ENCODE measurements around the gene ILKAP.

ILKAP gene

GRCh38 chr2:238122287-238123217 lies 80.9 kb downstream of the ILKAP start:
- H3F3A ChIP-seq (ENCODE audit: insufficient read depth, low read length) = no peaks in the 10 kb centered on the region
- H3K79me2 ChIP-seq (ENCODE audit: insufficient read depth, low read length) = no peaks in the 10 kb centered on the region
- H3K4me1 ChIP-seq (ENCODE audit: insufficient read depth, low read length, severe bottlenecking) = no peaks in the 10 kb centered on the region
- no peak overlapping the region for H3K9ac ChIP-seq (ENCODE audit: low read length)
- no peaks in the 10 kb centered on the region for H3K9me2 ChIP-seq (ENCODE audit: low read depth, low read length)
- H3K4me3 ChIP-seq (ENCODE audit: low read depth, low read length, poor library complexity, severe bottlenecking) = no peak overlapping the region
- H3K27me3 ChIP-seq (ENCODE audit: insufficient read depth, low read length) = peaks cover 9% of the 10 kb centered on the region
- no peak overlapping the region for H3K27ac ChIP-seq (ENCODE audit: low read depth, low read length, poor library complexity, severe bottlenecking)
- no peaks in the 10 kb centered on the region for H3K36me3 ChIP-seq (ENCODE audit: insufficient read depth, low read length)
- no peaks in the 10 kb centered on the region for H4K20me1 ChIP-seq (ENCODE audit: insufficient read depth, low read length)
- H3K9me3 ChIP-seq (ENCODE audit: low read length) = no peaks in the 10 kb centered on the region
- H3K4me2 ChIP-seq (ENCODE audit: low read length) = no peak overlapping the region
- H2AFZ ChIP-seq (ENCODE audit: low read length) = no peak overlapping the region
- TF ChIP-seq EZH2 (IDR thresholded peaks at IDR 0.05; ENCODE audit: borderline replicate concordance, low read length) (no peak), CTCF (IDR thresholded peaks at IDR 0.05; ENCODE audit: low read length) (no peak)

- Histone ChIP-seq H3K4me3 (ENCODE audit: low read depth, low read length, poor library complexity, severe bottlenecking) (no peak overlapping the region), H3F3A (ENCODE audit: insufficient read depth, low read length) (no peaks in the 10 kb centered on the region), H2AFZ (ENCODE audit: low read length) (no peak overlapping the region), H3K9ac (ENCODE audit: low read length) (no peak overlapping the region), H3K4me2 (ENCODE audit: low read length) (no peak overlapping the region), H3K9me2 (ENCODE audit: low read depth, low read length) (no peaks in the 10 kb centered on the region), H3K36me3 (ENCODE audit: insufficient read depth, low read length) (no peaks in the 10 kb centered on the region), H3K9me3 (ENCODE audit: low read length) (no peaks in the 10 kb centered on the region), H3K4me1 (ENCODE audit: insufficient read depth, low read length, severe bottlenecking) (no peaks in the 10 kb centered on the region), H3K27me3 (ENCODE audit: insufficient read depth, low read length) (peaks cover 6% of the 10 kb centered on the region), H3K27ac (ENCODE audit: low read depth, low read length, poor library complexity, severe bottlenecking) (no peak overlapping the region), H4K20me1 (ENCODE audit: insufficient read depth, low read length) (no peaks in the 10 kb centered on the region), H3K79me2 (ENCODE audit: insufficient read depth, low read length) (no peaks in the 10 kb centered on the region)
- no peak for TF ChIP-seq CTCF (IDR thresholded peaks at IDR 0.05; ENCODE audit: low read length)
- TF ChIP-seq EZH2 (IDR thresholded peaks at IDR 0.05; ENCODE audit: borderline replicate concordance, low read length) = no peak
Measured at GRCh38 chr2:238121511-238122286, 81.8 kb downstream of the ILKAP start.

GRCh38 chr2:238120463-238121298 lies 82.8 kb downstream of the ILKAP start:
- Histone ChIP-seq H3K9me3 (ENCODE audit: low read length) (no peaks in the 10 kb centered on the region), H3K27ac (ENCODE audit: low read depth, low read length, poor library complexity, severe bottlenecking) (no peak overlapping the region), H3K4me1 (ENCODE audit: insufficient read depth, low read length, severe bottlenecking) (no peaks in the 10 kb centered on the region), H4K20me1 (ENCODE audit: insufficient read depth, low read length) (no peaks in the 10 kb centered on the region), H3K9me2 (ENCODE audit: low read depth, low read length) (no peaks in the 10 kb centered on the region), H3K79me2 (ENCODE audit: insufficient read depth, low read length) (no peaks in the 10 kb centered on the region), H3K4me3 (ENCODE audit: low read depth, low read length, poor library complexity, severe bottlenecking) (no peak overlapping the region), H3K27me3 (ENCODE audit: insufficient read depth, low read length) (peaks cover 3% of the 10 kb centered on the region), H3K4me2 (ENCODE audit: low read length) (no peak overlapping the region), H2AFZ (ENCODE audit: low read length) (no peak overlapping the region), H3K36me3 (ENCODE audit: insufficient read depth, low read length) (no peaks in the 10 kb centered on the region), H3F3A (ENCODE audit: insufficient read depth, low read length) (no peaks in the 10 kb centered on the region), H3K9ac (ENCODE audit: low read length) (no peak overlapping the region)
- TF ChIP-seq CTCF (IDR thresholded peaks at IDR 0.05; ENCODE audit: low read length) (no peak), EZH2 (IDR thresholded peaks at IDR 0.05; ENCODE audit: borderline replicate concordance, low read length) (no peak)
